HG03045 (cell line): ENCODE results near the gene GSTM1.
"Not testable (repeated sequence)": the region's sequence is repeated elsewhere in the genome, so short reads cannot be mapped to it uniquely, and the experiment has no call there.

ENCODE experiments used
- ATAC-seq: cut with Tn5 transposase; IDR thresholded peaks from one replicate; pipeline ENCODE4 v1.9.1; 2021; ENCODE audit warnings: mild to moderate bottlenecking, moderate library complexity; ENCODE audit not compliant: unreplicated experiment

The GSTM1 gene

GRCh38 chr1:109659997-109660690 is 27.5 kb upstream of the GSTM1 start:
- no peak for ATAC-seq

DNA sequence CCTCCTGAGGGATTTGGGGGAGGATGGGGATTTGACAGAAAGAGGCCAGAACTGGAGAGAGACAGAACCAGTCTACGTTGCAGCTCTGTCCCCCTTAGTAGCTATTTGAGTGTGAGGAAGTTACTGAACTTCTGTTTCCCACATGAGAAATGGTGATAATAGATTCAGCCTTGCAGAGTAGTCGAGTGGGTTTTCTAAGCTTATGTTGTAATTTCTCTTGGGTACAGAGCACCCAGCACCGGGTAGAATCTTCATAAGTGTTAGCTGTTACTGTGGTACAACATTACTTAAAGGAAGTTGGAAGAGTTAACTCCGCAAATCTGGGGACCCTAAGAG is 27.0 kb upstream of the GSTM1 start:
- ATAC-seq: not testable (repeated sequence)

DNA sequence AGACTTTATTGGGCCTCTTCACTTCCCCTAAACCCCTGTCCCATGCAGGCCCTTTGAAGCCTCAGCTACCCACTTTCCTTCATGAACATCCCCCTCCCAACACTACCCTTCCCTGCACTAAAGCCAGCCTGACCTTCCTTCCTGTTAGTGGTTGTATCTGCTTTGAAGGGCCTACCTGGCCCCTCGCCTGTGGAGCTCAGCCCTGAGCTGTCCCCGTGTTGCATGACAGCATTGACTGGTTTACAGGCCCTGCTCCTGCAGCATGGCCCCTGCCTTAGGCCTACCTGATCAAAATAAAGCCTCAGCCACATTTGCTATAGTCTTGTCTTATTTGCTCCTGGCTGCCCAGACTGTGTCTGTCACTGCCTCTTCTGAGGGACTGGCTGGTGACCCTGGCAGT is 26.2 kb upstream of the GSTM1 start:
- ATAC-seq: no peak

GRCh38 chr1:109664671-109665070 is 22.9 kb upstream of the GSTM1 start:
- no peak for ATAC-seq

DNA sequence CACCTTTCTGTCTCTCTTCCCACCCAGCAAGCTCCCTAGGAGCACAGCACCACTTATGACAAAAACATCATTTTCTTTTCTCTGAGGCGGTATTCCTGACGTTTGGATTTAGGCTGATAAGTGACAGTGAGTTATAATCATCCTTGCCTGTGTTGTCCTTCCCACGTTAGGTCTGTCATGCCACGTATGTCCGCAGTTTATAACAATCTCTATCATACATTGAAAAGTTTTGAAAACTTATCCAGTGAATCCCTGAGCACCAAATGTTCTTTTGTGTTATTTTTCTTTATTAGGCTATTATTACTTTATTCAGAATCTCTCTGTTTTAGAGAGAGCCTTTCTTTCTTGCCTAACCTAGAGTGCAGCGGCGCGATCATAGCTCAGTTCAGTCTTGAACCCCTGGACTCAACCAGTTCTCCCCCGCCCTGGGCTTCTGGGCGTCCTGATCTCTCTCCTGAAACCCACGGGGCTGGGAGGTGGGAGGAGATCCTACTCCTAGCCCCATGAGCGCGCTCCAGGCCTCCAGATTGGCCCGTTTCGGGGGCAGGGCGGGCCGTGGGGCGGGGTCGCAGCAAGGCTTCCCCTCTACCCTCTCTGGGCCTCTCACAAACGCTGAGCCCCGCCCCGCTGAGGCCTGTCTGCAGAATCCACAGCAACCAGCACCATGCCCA is 20.0 kb upstream of the GSTM1 start, which contains the start of gene GSTM2:
GSTM2 (plus strand) TSS at position 606 of the 671 bp plus-strand sequence; CDS start at position 665, 59 bp downstream.
- ATAC-seq: peak; percentile 95

- ATAC-seq: no peak
Observed at GRCh38 chr1:109668123-109668775, 19.4 kb upstream of the GSTM1 start.

DNA sequence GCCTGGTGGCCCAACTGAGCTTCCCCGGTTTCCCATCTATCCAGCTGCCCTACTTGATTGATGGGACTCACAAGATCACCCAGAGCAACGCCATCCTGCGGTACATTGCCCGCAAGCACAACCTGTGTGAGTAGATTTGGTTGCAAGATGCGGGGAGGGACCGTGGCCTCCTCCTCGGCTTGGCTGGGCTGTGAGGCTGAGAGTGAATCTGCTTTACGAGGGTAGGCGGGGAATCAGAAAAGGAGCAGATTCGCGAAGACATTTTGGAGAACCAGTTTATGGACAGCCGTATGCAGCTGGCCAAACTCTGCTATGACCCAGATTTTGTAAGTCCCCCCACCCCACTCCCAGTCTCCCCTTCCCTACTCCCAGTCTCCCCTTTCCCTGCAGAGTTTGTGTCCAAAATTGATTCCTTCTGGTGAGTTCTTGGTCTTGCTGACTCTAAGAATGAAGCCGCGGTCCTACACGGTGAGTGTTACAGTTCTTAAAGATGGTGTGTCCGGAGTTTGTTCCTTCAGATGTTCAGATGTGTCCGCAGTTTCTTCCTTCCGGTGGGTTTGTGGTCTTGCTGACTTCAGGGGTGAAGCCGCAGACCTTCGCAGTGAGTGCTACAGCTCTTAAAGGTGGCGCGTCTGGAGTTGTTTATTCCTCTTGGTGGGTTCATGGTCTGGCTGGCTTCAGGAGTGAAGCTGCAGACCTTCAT is 18.2 kb upstream of the GSTM1 start:
- no peak for ATAC-seq

DNA sequence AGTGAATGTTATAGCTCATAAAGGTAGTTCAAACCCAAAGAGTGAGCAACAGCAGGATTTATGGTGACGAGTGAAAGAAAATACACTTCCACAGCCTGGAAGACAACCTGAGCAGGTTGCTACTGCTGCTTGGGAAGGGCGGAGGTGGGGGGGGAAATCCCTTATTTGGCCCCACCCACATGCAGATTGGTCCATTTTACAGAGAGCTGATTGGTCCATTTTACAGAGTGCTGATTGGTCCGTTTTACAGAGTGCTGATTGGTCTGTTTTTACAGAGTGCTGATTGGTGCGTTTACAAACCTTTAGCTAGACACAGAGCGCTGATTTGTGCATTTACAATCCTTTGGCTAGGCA is 17.7 kb upstream of the GSTM1 start:
- ATAC-seq: not testable (repeated sequence)

DNA sequence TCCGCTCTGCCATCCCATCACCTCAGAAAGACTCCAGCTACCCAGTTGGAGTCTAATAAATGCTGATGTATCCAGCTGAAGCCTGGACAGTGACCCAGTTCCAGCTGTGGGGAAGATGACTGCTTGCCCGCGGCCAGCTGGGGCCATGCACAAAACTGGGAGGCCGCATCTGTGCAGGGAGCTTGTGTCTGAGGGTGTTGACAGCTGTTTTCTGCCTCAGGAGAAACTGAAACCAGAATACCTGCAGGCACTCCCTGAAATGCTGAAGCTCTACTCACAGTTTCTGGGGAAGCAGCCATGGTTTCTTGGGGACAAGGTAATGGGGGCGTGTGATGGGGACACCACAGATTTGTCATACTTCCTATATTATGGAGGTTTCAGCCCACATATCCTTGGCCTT is 16.6 kb upstream of the GSTM1 start:
- no peak for ATAC-seq

DNA sequence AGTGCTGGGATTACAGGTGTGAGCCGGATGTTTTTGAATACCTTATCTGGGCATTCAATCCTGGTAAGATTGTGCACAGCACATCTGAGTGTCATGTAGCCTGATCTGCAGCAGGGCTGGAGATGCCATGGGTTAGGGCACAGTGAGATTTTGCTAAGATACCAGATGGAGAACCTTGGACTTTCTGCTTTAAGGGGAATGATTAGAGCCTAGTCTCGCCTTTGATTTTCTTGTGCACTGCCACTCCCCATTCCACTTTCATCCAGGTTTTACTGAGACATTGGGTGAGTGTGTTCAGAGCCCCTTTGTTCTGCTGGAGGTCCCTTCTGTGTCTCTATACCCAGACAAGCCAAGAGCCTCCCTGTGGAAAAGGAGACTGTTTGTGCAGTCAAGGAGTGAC is 13.8 kb upstream of the GSTM1 start:
- ATAC-seq: not testable (repeated sequence)

- not testable (repeated sequence) for ATAC-seq
Observed at GRCh38 chr1:109676683-109677381, 10.8 kb upstream of the GSTM1 start.

GRCh38 chr1:109677459-109677858 is 10.2 kb upstream of the GSTM1 start:
- ATAC-seq: no peak

GRCh38 chr1:109678637-109679036 is 9.0 kb upstream of the GSTM1 start:
- ATAC-seq: not testable (repeated sequence)

DNA sequence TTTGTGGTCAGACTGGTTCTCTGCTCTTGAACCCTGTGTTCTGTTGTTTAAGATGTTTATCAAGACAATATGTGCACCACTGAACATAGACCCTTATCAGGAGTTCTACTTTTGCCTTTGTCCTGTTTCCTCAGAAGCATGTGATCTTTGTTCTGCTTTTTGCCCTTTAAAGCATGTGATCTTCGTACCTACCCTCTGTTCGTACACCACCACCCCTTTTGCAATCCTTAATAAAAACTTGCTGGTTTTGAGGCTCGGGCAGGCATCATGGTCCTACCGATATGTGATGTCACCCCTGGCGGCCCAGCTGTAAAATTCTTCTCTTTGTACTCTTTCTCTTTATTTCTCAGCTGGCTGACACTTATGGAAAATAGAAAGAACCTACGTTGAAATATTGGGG is 2.8 kb upstream of the GSTM1 start:
- ATAC-seq: not testable (repeated sequence)

DNA sequence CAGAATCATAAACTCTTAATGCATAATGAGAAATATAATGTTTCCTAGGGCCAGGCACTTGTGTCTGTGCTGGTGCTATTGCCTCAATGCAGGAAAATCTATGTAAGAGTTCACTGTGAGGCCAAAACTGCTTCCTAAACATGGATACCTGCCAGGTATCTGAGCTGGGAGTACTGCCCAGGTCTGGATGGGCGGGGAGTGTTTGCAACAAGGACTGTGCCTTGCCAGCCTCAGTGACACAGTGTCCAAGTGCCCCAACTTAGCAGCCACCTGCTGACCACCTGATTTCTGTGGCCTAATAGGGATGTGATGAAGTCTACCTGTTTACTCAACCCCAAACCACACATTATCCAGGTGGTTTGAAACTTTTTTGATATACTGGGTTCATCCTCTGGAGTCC is 2.2 kb upstream of the GSTM1 start:
- ATAC-seq: not testable (repeated sequence)

DNA sequence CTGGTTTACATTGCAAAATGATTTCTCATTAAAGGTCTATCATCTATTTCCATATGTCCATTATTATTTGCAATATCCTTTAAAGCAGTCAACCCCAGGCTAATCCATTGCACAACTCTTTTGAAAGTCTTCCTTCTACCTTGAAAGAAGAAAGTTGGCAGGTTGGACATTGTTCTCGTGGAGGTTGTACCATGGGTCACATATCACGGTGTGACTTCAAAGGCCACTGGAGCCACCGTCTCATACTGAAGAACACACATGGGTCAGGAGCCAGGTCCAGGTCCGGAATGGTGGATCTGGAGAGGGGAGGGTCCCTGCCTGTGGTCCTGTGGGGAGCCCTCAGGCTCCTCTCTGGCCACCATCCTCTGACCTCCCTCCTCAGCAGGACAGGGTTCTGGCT is 1.7 kb upstream of the GSTM1 start:
- ATAC-seq: not testable (repeated sequence)

- peak; percentile 6 for ATAC-seq
Observed at GRCh38 chr1:109687109-109687508, 508 bp upstream of the GSTM1 start.

DNA sequence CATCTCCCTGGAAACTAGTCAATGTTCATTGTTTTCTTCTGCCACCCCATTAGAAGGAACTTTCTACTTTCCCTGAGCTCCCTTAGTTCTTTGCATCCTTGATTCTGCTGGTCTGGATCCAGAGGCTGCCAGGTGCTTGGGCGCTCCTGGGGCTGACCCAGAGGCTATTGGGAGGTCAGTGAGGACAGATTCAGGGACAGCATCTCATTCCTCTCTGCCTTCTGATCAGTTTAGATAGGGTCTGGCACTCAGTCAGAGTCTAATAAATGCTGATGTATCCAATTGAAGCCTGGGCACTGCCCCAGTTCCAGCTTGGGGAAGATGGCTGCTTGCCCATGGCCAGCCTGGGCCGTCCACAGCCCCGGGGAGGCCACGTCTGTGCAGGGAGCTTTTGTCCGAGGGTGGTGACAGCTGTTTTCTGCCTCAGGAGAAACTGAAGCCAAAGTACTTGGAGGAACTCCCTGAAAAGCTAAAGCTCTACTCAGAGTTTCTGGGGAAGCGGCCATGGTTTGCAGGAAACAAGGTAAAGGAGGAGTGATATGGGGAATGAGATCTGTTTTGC is 2.3 kb downstream of the GSTM1 start:
- no peak for ATAC-seq

DNA sequence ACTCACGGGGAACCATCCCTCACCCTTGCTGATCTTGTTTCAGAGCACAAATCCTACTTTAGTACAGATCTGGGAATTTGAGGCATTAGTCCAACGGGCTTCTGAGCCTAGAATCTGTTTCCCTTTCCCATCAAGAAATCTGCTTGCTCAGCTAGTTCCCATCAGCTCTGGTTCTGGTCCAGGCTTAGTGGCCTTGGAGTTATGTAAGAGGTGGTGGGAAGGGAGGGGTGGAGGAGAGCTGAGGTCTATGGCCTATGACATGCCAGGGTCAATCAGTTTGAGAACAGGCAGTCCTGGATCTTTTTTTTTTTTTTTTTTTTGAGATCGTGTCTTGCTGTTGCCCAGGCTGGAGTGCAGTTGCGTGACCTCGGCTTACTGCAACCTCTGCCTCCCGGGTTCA is 4.1 kb downstream of the GSTM1 start:
- ATAC-seq: no peak

- not testable (repeated sequence) for ATAC-seq
Observed at GRCh38 chr1:109694400-109694799, 6.8 kb downstream of the GSTM1 start.

GRCh38 chr1:109695138-109695537 is 7.5 kb downstream of the GSTM1 start:
- not testable (repeated sequence) for ATAC-seq
